Erythroblast (primary cell): ENCODE results near the gene PARD6A.

Source experiments
- GATA1 ChIP-seq: IDR thresholded peaks from 2 replicates; pipeline ENCODE4 v1.6.1; 2011; ENCODE audit warnings: low read depth, mild to moderate bottlenecking, control low read depth, low read length, moderate library complexity
- POLR2A ChIP-seq: IDR thresholded peaks from 2 replicates; pipeline ENCODE4 v1.6.1; 2011; ENCODE audit warnings: mild to moderate bottlenecking, low read length

DNA sequence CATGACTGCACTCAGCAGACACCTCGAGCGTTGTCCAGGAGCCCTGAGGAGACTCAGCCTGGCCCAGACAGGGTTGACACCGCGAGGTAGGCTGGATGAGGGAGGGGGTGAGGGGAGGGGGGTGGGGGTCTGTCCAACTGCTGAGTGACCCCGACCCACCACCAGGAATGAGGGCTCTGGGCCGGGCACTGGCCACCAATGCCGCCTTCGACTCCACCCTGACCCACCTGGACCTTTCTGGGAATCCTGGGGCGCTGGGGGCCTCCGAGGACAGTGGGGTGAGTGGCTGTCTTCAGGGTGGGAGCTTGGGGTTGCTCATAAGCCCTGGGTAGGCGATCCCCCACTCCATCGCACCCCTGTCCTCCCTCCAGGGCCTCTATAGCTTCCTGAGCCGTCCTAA, 13.1 kb upstream of the PARD6A start:
- no peak for TF ChIP-seq POLR2A
- no peak for TF ChIP-seq GATA1
